Right lobe of liver (tissue), 4 donors: ENCODE results near the gene INSRR.

ENCODE experiments used
- CTCF ChIP-seq, 4 donors: fragments of 200-600 bp in 3 of 4; fragments of 450-650 bp in 1 of 4; IDR thresholded peaks; one replicate each; pipeline versions ENCODE4 v1.5.1 to v1.8.0; 2016 to 2022; ENCODE audit warnings: antibody characterized with exemption in 4 of 4, mild to moderate bottlenecking in 2 of 4
- POLR2A ChIP-seq: fragments of 450-650 bp; IDR thresholded peaks from one replicate; pipeline ENCODE4 v1.6.1; 2017; ENCODE audit warnings: antibody characterized with exemption, mild to moderate bottlenecking
- donor health status: DM: no; HTN: no; CAD: no.
- donor health status: DM: no; HTN: no; CAD: no.
- donor health status: DM: no; HTN: yes; CAD: no.

GRCh38 chr1:156896490-156897033 lies 37.6 kb upstream of the INSRR start:
- no peak for TF ChIP-seq CTCF (IDR thresholded peaks at IDR 0.05)
- no peak for TF ChIP-seq POLR2A
